ENCODE measurements around the gene AGPAT4. TPM values are rescaled to one million over a fixed set of nuclear protein-coding genes. Genes with fewer than 3 reads are reported as not detected.

Gene AGPAT4
- total and polyA plus RNA-seq, 2 of the 4 experiments (the other 2 are of a cell fraction) = 3.6 to 3.8 TPM

- ATAC-seq (ENCODE audit: low read depth) = no peak
- H3K23ac ChIP-seq (ENCODE audit: low read depth, low read length) = no peak overlapping the region
- no peak for TF ChIP-seq SMC3 (IDR thresholded peaks at IDR 0.05; ENCODE audit: low read depth, low read length)
- TF ChIP-seq, protein P1, sequence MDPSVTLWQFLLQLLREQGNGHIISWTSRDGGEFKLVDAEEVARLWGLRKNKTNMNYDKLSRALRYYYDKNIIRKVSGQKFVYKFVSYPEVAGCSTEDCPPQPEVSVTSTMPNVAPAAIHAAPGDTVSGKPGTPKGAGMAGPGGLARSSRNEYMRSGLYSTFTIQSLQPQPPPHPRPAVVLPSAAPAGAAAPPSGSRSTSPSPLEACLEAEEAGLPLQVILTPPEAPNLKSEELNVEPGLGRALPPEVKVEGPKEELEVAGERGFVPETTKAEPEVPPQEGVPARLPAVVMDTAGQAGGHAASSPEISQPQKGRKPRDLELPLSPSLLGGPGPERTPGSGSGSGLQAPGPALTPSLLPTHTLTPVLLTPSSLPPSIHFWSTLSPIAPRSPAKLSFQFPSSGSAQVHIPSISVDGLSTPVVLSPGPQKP (IDR thresholded peaks at IDR 0.05; ENCODE audit: borderline replicate concordance, low read depth, low read length) = no peak
- no peak for TF ChIP-seq BHLHE40 (IDR thresholded peaks at IDR 0.05; ENCODE audit: low read depth, low read length)
- TF ChIP-seq MAZ (IDR thresholded peaks at IDR 0.05; ENCODE audit: borderline replicate concordance, low read depth, low read length) = no peak
- TF ChIP-seq USF2 (IDR thresholded peaks at IDR 0.05; ENCODE audit: low read depth, low read length) = no peak
- TF ChIP-seq POLR2A (IDR thresholded peaks at IDR 0.05; ENCODE audit: low read depth, low read length) = no peak
- TF ChIP-seq CTCF (conservative IDR thresholded peaks at IDR 0.05; ENCODE audit: low read depth, low read length) = no peak
- TF ChIP-seq MAFK (IDR thresholded peaks at IDR 0.05; ENCODE audit: low read depth, low read length) = no peak
- TF ChIP-seq RAD21 (IDR thresholded peaks at IDR 0.05; ENCODE audit: low read length) = no peak
- no peak for TF ChIP-seq RCOR1 (IDR thresholded peaks at IDR 0.05; ENCODE audit: insufficient replicate concordance, low read length)
- TF ChIP-seq FOS (IDR thresholded peaks at IDR 0.05; ENCODE audit: low read depth, low read length) = no peak
- no peak for TF ChIP-seq RFX5 (IDR thresholded peaks at IDR 0.05; ENCODE audit: low read depth, low read length)
- no peak for TF ChIP-seq CEBPB (IDR thresholded peaks at IDR 0.05; ENCODE audit: low read depth, low read length)
- TF ChIP-seq NFE2L2 (IDR thresholded peaks at IDR 0.05; ENCODE audit: low read depth, low read length) = no peak
- no peak for TF ChIP-seq MXI1 (IDR thresholded peaks at IDR 0.05; ENCODE audit: borderline replicate concordance, low read depth, low read length)
- no peak for TF ChIP-seq CHD1 (IDR thresholded peaks at IDR 0.05; ENCODE audit: low read depth, low read length)
- no peak overlapping the region for H2BK5ac ChIP-seq (ENCODE audit: low read depth, low read length, poor library complexity, severe bottlenecking)
- no peak overlapping the region for H2AK9ac ChIP-seq (replicated peaks; ENCODE audit: low read depth, low read length, poor library complexity)
- no peak overlapping the region for H3K14ac ChIP-seq (replicated peaks; ENCODE audit: low read depth, low read length)
- H3K9ac ChIP-seq (ENCODE audit: low read depth, low read length) = no peak overlapping the region
- H4K91ac ChIP-seq (ENCODE audit: insufficient read depth, low read depth, low read length) = no peak overlapping the region
- no peak for DNase-seq
- H2AK5ac ChIP-seq (ENCODE audit: low read depth, low read length) = no peak overlapping the region
- WGBS, 2 experiments (ENCODE audit: extremely low coverage in 2 of 2, insufficient read length in 1 of 2) = no CpG with 5 or more reads among the region's 13 CpGs
- no peak overlapping the region for H3K56ac ChIP-seq (ENCODE audit: extremely low read depth, insufficient read depth, low read length)
- CTCF ChIA-PET = no interaction called here
- in situ Hi-C loops (cut with MboI; ENCODE audit: low sequenced_read_pairs) (loop anchor here (10.0 kb wide), 1 partner anchor 111 kb away; the partner anchor contains the start of gene AGPAT4), intact Hi-C loops (cut with micrococcal nuclease) (no loop called here), dilution Hi-C loops (cut with HindIII; ENCODE audit: low sequenced_read_pairs, unreplicated experiment) (no loop called here)
- H2BK15ac ChIP-seq (ENCODE audit: low read depth, low read length) = no peak overlapping the region
- no peaks in the 10 kb centered on the region for H3K27me3 ChIP-seq (ENCODE audit: control insufficient read depth, insufficient read depth, low read length)
- no peak overlapping the region for H4K8ac ChIP-seq (ENCODE audit: low read depth in 2 of 2, low read length in 2 of 2)
- no peaks in the 10 kb centered on the region for H3K9me3 ChIP-seq (ENCODE audit: control insufficient read depth, insufficient read depth, low read length)
- no peak overlapping the region for H2BK20ac ChIP-seq (ENCODE audit: low read depth, low read length)
- no peak overlapping the region for H3K18ac ChIP-seq (ENCODE audit: low read depth, low read length)
- no peak overlapping the region for H4K5ac ChIP-seq (ENCODE audit: low read depth, low read length)
- no peaks in the 10 kb centered on the region for H4K20me1 ChIP-seq (ENCODE audit: insufficient read depth, low read length)
- peaks cover 27% of the 10 kb centered on the region for H3K9me1 ChIP-seq (ENCODE audit: insufficient read depth, low read length)
- peaks cover 11% of the 10 kb centered on the region for H3K36me3 ChIP-seq (ENCODE audit: control insufficient read depth, insufficient read depth, low read length)
- H3K4me3 ChIP-seq (ENCODE audit: insufficient read depth, low read depth, low read length) = no peak overlapping the region
- peaks cover 3 to 10% of the 10 kb centered on the region in 2 experiments; a peak in 3 of 4 replicates for H3K79me1 ChIP-seq (ENCODE audit: low read depth in 1 of 2, low read length in 2 of 2)
- POLR2A ChIA-PET (ENCODE audit: unreplicated experiment) = no interaction called here
- no peak overlapping the region for H3K4ac ChIP-seq (ENCODE audit: low read depth, low read length)
- no TSS peak for BruUV-seq (replicated peaks)
- peaks cover 12% of the 10 kb centered on the region for H3K4me1 ChIP-seq (ENCODE audit: control insufficient read depth, insufficient read depth, low read length)
- H3K4me2 ChIP-seq (ENCODE audit: low read depth, low read length) = no peak overlapping the region
- H2AFZ ChIP-seq (replicated peaks; ENCODE audit: low read length, poor library complexity) = no peak overlapping the region
- no peak overlapping the region for H2BK120ac ChIP-seq (ENCODE audit: low read depth, low read length)
- H3K27ac ChIP-seq (ENCODE audit: insufficient read depth, low read length) = no peak overlapping the region
These were observed 110.2 kb downstream of the AGPAT4 start for GRCh38 chr6:161163466-161164181.
